Caki2 (cell line): Measurements from ENCODE around the gene FBXO36. TPM values are rescaled to one million over a fixed set of nuclear protein-coding genes. Genes with fewer than 3 reads are reported as not detected.
A peak's percentile ranks its signal among the peaks of the same experiment; 100 is the strongest.

Experiments
- DNase-seq: peaks from one replicate; pipeline ENCODE4 v3.0.0-alpha.2; 2015; ENCODE audit warnings: low read depth
- in situ Hi-C: cut with HindIII; loops from 2 replicates; pipeline ENCODE4 v1.10.0; 2016; ENCODE audit warnings: low sequenced_read_pairs, low pct_unique_long_range_greater_than_20kb, mixed read lengths
- total RNA-seq: library from RNA; depleted of rRNA; stranded (reverse); fragments of >200 nt; shearing (Covaris generic); gene quantifications from 2 replicates; pipeline ENCODE4 v1.2.3, GENCODE V29; 2014; ENCODE audit warnings: low replicate concordance; rRNA removed

The FBXO36 gene
- total RNA-seq, 1 experiment from 2014 or later: 1.4 TPM

DNA sequence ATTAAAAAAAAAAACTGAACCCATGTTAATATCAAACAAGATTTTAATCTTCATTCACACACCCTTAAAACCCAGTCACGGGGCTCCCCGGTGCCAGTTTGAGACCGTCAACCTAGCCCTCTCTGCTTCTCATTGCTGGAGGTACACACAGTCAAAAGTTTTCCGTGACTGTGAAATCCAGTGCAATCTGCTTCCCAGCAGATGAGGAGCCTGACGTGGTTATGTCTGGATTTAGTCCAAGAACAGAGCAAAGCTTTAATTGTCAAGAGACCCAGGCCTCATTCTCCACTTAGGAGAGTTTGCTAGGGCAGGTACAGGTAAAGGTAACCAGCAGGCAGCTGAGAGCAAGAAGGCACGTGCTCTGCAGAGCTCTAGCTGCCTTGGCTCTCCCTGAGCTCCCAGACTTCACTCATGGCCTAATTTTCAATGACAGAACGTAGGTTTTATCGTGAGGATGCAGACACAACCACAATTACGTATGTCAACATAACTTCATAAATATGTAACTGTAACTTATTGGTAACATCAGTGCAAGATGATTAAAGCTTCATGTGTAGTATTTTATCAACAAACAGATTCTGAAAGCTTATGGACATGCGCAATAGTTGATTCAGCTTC lies 90.1 kb downstream of the FBXO36 start:
- no peak for DNase-seq

DNA sequence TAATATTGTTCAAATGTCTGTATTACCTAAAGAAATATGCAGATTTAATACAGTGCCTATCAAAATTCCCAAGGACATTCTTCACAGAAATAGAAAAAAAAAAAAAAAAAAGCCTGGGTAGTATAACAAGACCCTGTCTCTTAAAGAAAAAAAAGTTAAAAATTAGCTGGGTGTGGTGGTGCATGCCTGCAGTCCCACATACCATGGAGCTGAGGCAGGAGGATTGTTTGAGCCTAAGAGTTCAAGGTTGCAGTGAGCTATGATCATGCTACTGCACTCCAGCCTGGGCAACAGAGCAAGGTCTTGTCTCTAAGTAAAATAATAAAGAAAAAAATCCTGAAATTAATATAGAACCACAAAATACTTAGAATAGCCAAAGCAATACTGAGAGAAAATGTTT lies 94.5 kb downstream of the FBXO36 start:
- DNase-seq: no peak
- in situ Hi-C loops: no loop called here

More for the DNA sequence above, 90.1 kb downstream of the FBXO36 start:
- in situ Hi-C loops: no loop called here

DNA sequence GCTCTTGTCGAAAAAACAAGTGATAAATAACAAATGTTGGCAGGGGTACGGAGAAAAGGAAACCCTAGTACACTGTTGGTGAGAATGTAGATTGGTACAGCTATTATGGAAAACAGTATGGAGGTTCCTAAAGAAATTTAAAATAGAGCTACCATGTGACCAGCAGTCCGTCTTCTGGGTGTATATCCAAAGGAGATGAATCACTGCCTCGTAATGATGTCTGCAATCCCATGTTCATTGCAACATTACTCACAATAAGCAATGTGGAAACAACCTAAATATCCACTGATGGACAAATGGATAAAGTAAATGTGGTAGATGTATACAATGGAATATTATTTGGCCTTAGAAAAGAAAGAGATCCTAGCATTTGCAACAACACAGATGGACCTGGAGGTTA lies 95.8 kb downstream of the FBXO36 start:
- in situ Hi-C loops: no loop called here
- no peak for DNase-seq

DNA sequence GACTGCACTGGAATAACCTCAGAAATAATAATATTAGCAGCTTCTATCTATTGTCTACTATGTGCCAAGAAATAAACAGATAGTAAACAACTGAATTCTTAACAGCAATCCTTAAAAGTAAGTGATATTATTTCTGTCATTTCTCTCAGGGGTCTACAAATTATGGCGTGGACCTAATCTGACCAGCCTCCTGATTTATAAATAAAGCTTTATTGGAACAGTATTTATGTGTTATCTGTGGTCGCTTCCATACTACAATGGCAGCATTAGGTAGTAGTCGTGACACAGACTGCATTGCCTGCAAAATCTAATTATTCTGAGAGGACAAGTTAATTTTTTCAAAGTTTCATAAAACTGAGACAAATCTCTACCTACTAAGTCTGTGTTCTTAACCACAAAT lies 97.4 kb downstream of the FBXO36 start:
- in situ Hi-C loops: no loop called here

GRCh38 chr2:230023313-230023712 lies 101.0 kb downstream of the FBXO36 start:
- DNase-seq: no peak

More for the DNA sequence above, 97.4 kb downstream of the FBXO36 start:
- DNase-seq: no peak

DNA sequence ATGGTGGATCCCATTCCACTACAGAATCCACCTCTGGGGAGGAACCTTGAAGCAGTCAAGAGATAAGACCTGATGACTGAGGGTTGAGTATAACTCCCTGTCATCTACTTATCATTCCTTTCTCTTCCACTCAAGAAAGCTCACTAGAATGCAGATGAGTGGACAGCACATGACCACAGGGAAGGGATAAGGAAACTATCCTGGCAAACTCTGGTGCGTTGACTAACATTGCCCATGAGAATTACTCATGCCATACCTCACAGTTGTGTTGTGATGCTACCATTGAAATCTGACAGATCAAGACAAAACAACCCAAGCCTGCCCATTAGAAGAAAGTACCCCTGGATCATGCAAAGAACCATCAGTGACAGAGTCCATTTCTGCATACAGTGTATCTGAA lies 119.9 kb downstream of the FBXO36 start:
- DNase-seq: no peak
- in situ Hi-C loops: no loop called here

More at GRCh38 chr2:230023313-230023712, 101.0 kb downstream of the FBXO36 start:
- in situ Hi-C loops: no loop called here

GRCh38 chr2:230043025-230043424 lies 120.7 kb downstream of the FBXO36 start:
- in situ Hi-C loops: no loop called here
- no peak for DNase-seq

- DNase-seq: no peak
- in situ Hi-C loops: no loop called here
Measured at GRCh38 chr2:230043461-230043860, 121.2 kb downstream of the FBXO36 start.

DNA sequence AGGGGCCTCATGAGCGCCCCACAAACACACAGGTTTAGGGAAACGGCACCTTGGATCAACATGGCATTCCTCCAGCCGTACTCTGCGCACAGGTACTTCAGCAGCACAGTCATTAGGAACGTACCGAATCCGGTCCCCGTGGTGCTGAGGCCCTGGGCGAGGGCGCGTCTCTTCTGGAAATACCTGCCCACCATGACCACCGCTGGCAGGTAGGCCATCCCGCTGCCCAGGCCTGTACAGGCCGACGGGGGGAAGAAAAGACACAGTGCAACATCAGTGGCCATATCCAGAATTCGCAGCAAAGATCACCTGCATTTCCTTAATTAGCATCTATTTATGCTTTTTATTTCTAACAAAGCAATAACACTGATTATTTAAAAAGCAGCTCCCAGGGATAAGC lies 124.2 kb downstream of the FBXO36 start:
- no peak for DNase-seq
- in situ Hi-C loops: no loop called here

DNA sequence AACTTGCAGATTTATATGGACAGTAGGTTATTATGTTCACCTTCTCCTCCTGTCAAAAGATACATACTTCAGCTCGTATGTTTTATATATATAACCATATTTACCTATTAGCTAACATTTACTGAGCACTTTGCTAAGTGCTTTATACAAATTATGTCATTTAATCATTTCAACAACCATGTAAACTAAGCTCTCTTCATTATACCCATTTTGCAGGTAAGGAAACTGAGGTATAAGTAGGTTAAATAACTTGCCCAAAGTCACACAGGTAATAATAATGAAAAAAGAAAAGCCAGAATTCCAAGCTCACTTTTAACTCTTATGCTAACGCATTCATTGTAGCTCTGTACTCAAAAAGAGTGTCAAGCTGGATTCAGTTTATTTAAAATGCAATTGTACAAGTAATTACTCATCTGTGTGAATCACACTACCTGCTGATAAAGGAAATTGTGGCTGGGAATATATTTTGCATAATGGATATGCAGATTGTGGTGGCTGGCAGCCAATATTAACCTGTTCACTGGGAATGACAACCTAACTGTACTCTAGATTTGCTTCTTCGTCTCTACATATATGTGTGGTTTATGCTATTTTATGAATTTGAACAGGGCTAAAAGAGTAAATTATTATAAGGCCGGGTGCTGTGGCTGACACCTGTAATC lies 125.8 kb downstream of the FBXO36 start:
- no peak for DNase-seq
- in situ Hi-C loops: no loop called here

DNA sequence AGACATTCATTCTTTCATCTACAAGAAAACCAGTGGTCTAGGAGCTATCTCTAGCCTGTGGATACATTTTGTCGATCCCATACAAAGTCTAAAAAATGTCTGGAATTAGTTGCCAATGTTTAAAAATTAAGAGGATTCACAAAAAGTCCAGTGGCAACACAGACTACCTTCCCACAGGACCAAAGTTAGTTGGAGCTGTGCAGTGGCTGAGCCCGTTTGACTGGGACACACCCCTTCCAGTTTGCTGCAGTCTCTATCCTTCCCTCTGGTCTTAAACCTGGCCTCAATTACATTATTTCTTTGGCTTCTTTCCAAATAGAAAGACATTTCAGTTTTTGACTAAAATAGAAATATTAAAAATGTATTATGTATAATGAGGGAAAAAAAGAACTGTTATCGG lies 127.8 kb downstream of the FBXO36 start:
- DNase-seq: no peak
- in situ Hi-C loops: no loop called here

- in situ Hi-C loops: no loop called here
- DNase-seq: peak; percentile 63
Measured at GRCh38 chr2:230052299-230052698, 130.0 kb downstream of the FBXO36 start.

GRCh38 chr2:230053753-230054478 lies 131.6 kb downstream of the FBXO36 start:
- DNase-seq: peak; percentile 65
- in situ Hi-C loops: no loop called here

DNA sequence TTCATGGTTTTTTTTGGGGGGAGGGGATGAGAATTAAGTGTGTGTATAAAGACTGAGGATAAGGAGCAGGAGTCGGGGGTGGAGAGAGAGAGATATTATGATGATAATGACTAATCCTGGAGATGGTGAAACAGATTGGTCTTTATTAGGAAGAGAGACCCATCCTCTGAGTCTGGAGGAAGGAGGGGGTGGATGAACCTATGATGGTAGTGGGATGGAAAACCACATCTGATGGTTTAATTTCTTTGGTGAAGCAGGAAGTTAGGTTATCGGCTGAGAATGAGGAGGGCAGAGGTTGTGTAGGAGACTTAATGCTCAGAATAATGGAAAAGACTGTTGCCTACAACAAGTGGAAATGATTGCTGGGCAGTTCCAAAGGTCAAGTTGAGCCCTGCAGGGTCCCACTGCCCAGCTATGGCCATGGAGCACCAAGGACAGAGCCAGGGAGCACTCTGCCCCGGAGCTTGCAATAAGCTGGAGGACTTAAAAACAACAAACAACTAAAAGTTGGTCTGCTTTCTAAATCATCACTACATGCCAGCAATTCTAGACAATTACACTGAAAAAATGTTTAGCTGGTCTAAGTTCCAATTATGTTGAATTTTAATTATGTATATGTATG lies 138.5 kb downstream of the FBXO36 start:
- in situ Hi-C loops: no loop called here
- DNase-seq: no peak

Other genes with a start within 250 kb of the FBXO36 start
- 5.5 and 9.7 TPM in 2 replicates for gene DNER, start 207.9 kb upstream of the FBXO36 start, total RNA-seq
- gene TRIP12, start 494 bp upstream of the FBXO36 start, total RNA-seq: 21.3 and 62.8 TPM in 2 replicates
- gene SLC16A14, start 146.4 kb downstream of the FBXO36 start, total RNA-seq: 5.5 and 7.9 TPM in 2 replicates